Neutrophil (primary cell): ENCODE measurements around the gene USP48.

Experiments used
- H3K27ac ChIP-seq: fragments of 200-600 bp; sonication (generic); 2 replicates; pipeline ENCODE4 v1.5.1; 2016; ENCODE audit warnings: mild to moderate bottlenecking, moderate library complexity
- H3K27me3 ChIP-seq: fragments of 200-600 bp; sonication (generic); 2 replicates; pipeline ENCODE4 v1.6.0; 2016; ENCODE audit warnings: mild to moderate bottlenecking
- H3K36me3 ChIP-seq: fragments of 200-600 bp; sonication (generic); 2 replicates; pipeline ENCODE4 v1.5.1; 2017
- H3K4me1 ChIP-seq, 2 experiments: fragments of 200-600 bp in 1 of 2; sonication (generic) in 1 of 2; 1 replicate in 1 of 2; 2 replicates in 1 of 2; pipeline versions ENCODE4 v1.5.1 to v1.6.1; 2013 to 2016; ENCODE audit warnings: low read depth in 1 of 2, low read length in 1 of 2, mild to moderate bottlenecking in 1 of 2, moderate library complexity in 1 of 2; ENCODE audit not compliant: control insufficient read depth in 1 of 2, insufficient read depth in 1 of 2
- H3K4me3 ChIP-seq, 2 experiments: fragments of 200-600 bp in 1 of 2; sonication (generic) in 1 of 2; 1 replicate in 1 of 2; 2 replicates in 1 of 2; pipeline ENCODE4 v1.5.1; 2013 to 2016; ENCODE audit warnings: low read depth in 1 of 2, low read length in 1 of 2, mild to moderate bottlenecking in 1 of 2, moderate library complexity in 1 of 2
- H3K9me3 ChIP-seq: fragments of 200-600 bp; sonication (generic); 2 replicates; pipeline ENCODE4 v1.5.1; 2016
- CTCF ChIP-seq: fragments of 200-600 bp; sonication (generic); IDR thresholded peaks from 2 replicates; pipeline ENCODE4 v1.5.1; 2016; ENCODE audit warnings: antibody characterized with exemption

Gene USP48

GRCh38 chr1:21645550-21645949 lies 137.4 kb downstream of the USP48 start:
- Histone ChIP-seq H3K27ac (no peak overlapping the region), H3K27me3 (peaks cover 56% of the 10 kb centered on the region)
- no peak for TF ChIP-seq CTCF

DNA sequence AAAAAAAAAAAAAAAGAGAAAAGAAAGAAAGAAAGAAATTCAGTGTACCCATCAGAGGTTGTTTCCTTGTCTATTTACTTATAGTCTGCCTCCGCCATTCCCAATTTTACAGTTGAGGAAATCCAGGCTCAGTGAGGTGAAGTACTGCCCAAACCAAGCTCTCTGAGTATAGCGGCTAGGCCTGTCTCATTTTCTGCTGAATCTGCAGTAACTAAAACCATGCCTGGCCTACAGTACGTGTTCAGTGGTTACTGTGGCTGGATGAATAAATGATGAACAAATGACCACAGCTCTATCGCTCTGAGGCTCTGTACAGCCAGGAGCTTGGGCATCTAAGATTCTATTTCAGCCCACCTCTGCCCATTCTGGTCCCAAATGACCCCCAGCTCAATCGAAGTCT lies 138.0 kb downstream of the USP48 start:
- no peak for TF ChIP-seq CTCF
- Histone ChIP-seq H3K27ac (no peak overlapping the region), H3K4me3 (no peak overlapping the region), H3K36me3 (no peaks in the 10 kb centered on the region), H3K9me3 (no peaks in the 10 kb centered on the region), H3K4me1 (no peaks in the 10 kb centered on the region), H3K27me3 (peaks cover 49% of the 10 kb centered on the region)

More at GRCh38 chr1:21645550-21645949, 137.4 kb downstream of the USP48 start:
- Histone ChIP-seq H3K4me1 (no peaks in the 10 kb centered on the region), H3K4me3 (no peak overlapping the region), H3K9me3 (no peaks in the 10 kb centered on the region), H3K36me3 (no peaks in the 10 kb centered on the region)

- H3K27me3 ChIP-seq, result peaks cover 45% of the 10 kb centered on the region
- TF ChIP-seq CTCF, result no peak
- H3K4me1 ChIP-seq, result no peaks in the 10 kb centered on the region
- no peaks in the 10 kb centered on the region for H3K9me3 ChIP-seq
- H3K27ac ChIP-seq, result no peak overlapping the region
- H3K36me3 ChIP-seq, result no peaks in the 10 kb centered on the region
- no peak overlapping the region for H3K4me3 ChIP-seq
Observed at GRCh38 chr1:21644348-21644747, 138.6 kb downstream of the USP48 start.

DNA sequence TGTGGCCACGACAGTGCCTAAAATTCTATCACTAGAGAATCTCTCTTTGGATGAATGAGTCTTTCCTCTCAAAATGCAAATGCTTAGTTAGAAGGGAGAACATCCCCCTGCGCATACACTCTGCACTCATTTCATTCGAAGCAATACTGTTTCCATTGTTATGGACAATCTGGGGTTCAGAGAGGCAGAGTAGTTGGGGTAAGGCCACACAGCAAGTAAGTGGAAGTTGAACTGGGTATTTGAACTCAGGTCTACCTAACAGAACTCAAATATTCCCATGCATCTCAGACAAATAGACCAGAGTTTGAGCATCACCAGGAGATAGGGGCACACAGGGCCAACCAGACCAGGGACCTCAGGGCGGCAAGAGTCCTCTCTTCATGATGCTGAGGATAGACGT lies 139.3 kb downstream of the USP48 start:
- TF ChIP-seq CTCF, result no peak
- no peak overlapping the region for H3K4me3 ChIP-seq
- H3K27me3 ChIP-seq, result peaks cover 45% of the 10 kb centered on the region
- no peaks in the 10 kb centered on the region for H3K9me3 ChIP-seq
- H3K27ac ChIP-seq, result no peak overlapping the region
- no peaks in the 10 kb centered on the region for H3K4me1 ChIP-seq
- no peaks in the 10 kb centered on the region for H3K36me3 ChIP-seq

DNA sequence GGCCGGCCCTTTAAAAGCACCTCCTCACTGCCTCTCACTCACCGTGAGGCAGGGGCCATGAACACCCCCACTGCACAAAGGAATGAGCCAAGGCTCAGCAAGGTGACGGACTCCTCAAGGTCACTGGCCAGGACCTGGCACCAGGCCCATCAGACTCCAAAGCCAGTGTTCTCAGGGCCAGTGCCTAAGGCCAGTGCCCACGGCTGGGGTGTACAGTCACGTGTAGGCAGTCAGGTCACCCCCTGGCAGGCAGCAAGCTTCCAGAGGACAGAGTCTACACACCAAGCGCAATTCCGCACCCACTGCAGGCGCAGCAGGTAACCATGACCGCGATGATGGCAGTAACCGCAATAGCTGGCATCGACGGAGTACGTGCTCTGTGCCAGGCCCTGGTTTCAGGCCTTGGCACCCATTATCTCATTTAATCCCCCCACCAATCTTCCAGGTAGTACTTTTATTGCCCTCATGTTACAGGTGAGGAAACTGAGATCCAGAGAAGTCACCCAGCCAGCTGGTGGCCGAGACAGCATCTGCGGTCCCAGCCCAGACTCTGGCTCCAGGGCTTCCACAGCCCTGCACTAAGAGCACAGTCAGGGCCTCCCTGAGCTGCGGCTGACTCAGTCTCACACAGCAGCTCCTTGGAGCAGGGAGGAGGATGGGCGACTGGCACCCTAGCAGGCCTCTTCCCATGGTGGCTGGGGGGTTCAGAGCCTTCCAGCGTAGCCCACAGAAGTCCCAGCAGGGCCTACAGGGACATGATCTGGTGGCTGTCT lies 140.8 kb downstream of the USP48 start:
- TF ChIP-seq CTCF, result no peak
- Histone ChIP-seq H3K9me3 (no peaks in the 10 kb centered on the region), H3K36me3 (no peaks in the 10 kb centered on the region), H3K27ac (no peak overlapping the region), H3K4me1 (no peaks in the 10 kb centered on the region), H3K4me3 (no peak overlapping the region), H3K27me3 (peaks cover 34% of the 10 kb centered on the region)
